ENCODE measurements around the gene SLC6A1.
A peak's percentile ranks its signal among the peaks of the same experiment; 100 is the strongest.

The SLC6A1 gene

GRCh38 chr3:10972072-10972782, 20.3 kb upstream of the SLC6A1 start:
- DNase-seq = no peak

GRCh38 chr3:10973046-10973595, 19.4 kb upstream of the SLC6A1 start:
- DNase-seq = no peak

- no peak for DNase-seq
These were observed 18.4 kb upstream of the SLC6A1 start for GRCh38 chr3:10974131-10974530.

- DNase-seq = no peak
These were observed 17.7 kb upstream of the SLC6A1 start for GRCh38 chr3:10974746-10975375.

GRCh38 chr3:10975695-10976234, 16.8 kb upstream of the SLC6A1 start:
- DNase-seq = no peak

- DNase-seq = no peak
These were observed 15.8 kb upstream of the SLC6A1 start for GRCh38 chr3:10976770-10977169.

GRCh38 chr3:10977892-10978510, 14.5 kb upstream of the SLC6A1 start:
- DNase-seq = no peak

GRCh38 chr3:10978956-10979355, 13.6 kb upstream of the SLC6A1 start:
- DNase-seq = no peak

GRCh38 chr3:10980312-10980711, 12.2 kb upstream of the SLC6A1 start:
- no peak for DNase-seq

GRCh38 chr3:10981031-10981430, 11.5 kb upstream of the SLC6A1 start:
- DNase-seq = no peak

- DNase-seq = no peak
These were observed 10.6 kb upstream of the SLC6A1 start for GRCh38 chr3:10981961-10982360.

- DNase-seq = no peak
These were observed 9.8 kb upstream of the SLC6A1 start for GRCh38 chr3:10982782-10983181.

- peak; percentile 33 for DNase-seq
These were observed 9.2 kb upstream of the SLC6A1 start for GRCh38 chr3:10983219-10983916.

GRCh38 chr3:10984371-10984896, 8.1 kb upstream of the SLC6A1 start:
- no peak for DNase-seq

- no peak for DNase-seq
These were observed 7.4 kb upstream of the SLC6A1 start for GRCh38 chr3:10985181-10985580.

GRCh38 chr3:10986592-10986991, 6.0 kb upstream of the SLC6A1 start:
- no peak for DNase-seq

GRCh38 chr3:10988001-10988665, 4.4 kb upstream of the SLC6A1 start:
- no peak for DNase-seq

- no peak for DNase-seq
These were observed 3.5 kb upstream of the SLC6A1 start for GRCh38 chr3:10988991-10989484.

- no peak for DNase-seq
These were observed 588 bp downstream of the SLC6A1 start for GRCh38 chr3:10992943-10993728.

GRCh38 chr3:10993729-10994065, 1.1 kb downstream of the SLC6A1 start:
- no peak for DNase-seq

GRCh38 chr3:10994306-10994705, 1.8 kb downstream of the SLC6A1 start:
- DNase-seq = no peak

Data from NCI-H69 (cell line).